ENCODE data around the gene ADCY9. TPM values are rescaled to one million over a fixed set of nuclear protein-coding genes. Genes with fewer than 3 reads are reported as not detected.

Gene ADCY9
- total RNA-seq, 1 experiment from 2014 or later, result 11.5 TPM

- TF ChIP-seq ARID4B (CRISPR knock-in tag; IDR thresholded peaks at IDR 0.05; ENCODE audit: borderline replicate concordance) (no peak), TCF7 (CRISPR knock-in tag; IDR thresholded peaks at IDR 0.05; ENCODE audit: low read depth) (no peak)
Measured at GRCh38 chr16:3998793-3999478, 117.3 kb downstream of the ADCY9 start (continued).

- Mint-ChIP-seq H3K4me1 (peaks cover 16% of the 10 kb centered on the region), H3K27me3 (ENCODE audit: low read depth) (no peaks in the 10 kb centered on the region), H3K27ac (no peak overlapping the region), H3K9me3 (no peaks in the 10 kb centered on the region), H3K36me3 (no peaks in the 10 kb centered on the region), H3K4me3 (no peak overlapping the region)
- no peak for TF ChIP-seq NFE2L1 (CRISPR knock-in tag; IDR thresholded peaks at IDR 0.05)
- no peak for TF ChIP-seq ZNF219 (CRISPR knock-in tag; IDR thresholded peaks at IDR 0.05; ENCODE audit: borderline replicate concordance)
- peak; percentile 53 for TF ChIP-seq USF2 (CRISPR knock-in tag; IDR thresholded peaks at IDR 0.05)
- CTCF ChIA-PET, result interaction anchor here (3.8 kb wide), 1 partner anchor 257 kb away, joined by 10 read pairs; no protein-coding TSS in a partner anchor
- POLR2A ChIA-PET, result no interaction called here
- DNase-seq (ENCODE audit: low spot score) (no peak), ATAC-seq (peak; percentile 33)
Measured at GRCh38 chr16:3997231-3997841, 118.9 kb downstream of the ADCY9 start.

GRCh38 chr16:3995001-3995400 is 121.2 kb downstream of the ADCY9 start:
- peaks cover 16% of the 10 kb centered on the region for H3K4me1 Mint-ChIP-seq
- CTCF ChIA-PET, result interaction anchor here (1.2 kb wide), 1 partner anchor 56 kb away, joined by 5 read pairs; no protein-coding TSS in a partner anchor
- H3K36me3 Mint-ChIP-seq, result no peaks in the 10 kb centered on the region
- H3K4me3 Mint-ChIP-seq, result no peak overlapping the region
- POLR2A ChIA-PET, result interaction anchor here (0.7 kb wide), 1 partner anchor 446 kb away, joined by 4 read pairs; no protein-coding TSS in a partner anchor
- no peak overlapping the region for H3K27ac Mint-ChIP-seq
- H3K27me3 Mint-ChIP-seq (ENCODE audit: low read depth), result no peaks in the 10 kb centered on the region
- TF ChIP-seq NFYB (CRISPR knock-in tag; conservative IDR thresholded peaks at IDR 0.05; ENCODE audit: low read depth) (no peak), ZBTB43 (CRISPR knock-in tag; IDR thresholded peaks at IDR 0.05) (no peak), ZNF232 (CRISPR knock-in tag; IDR thresholded peaks at IDR 0.05) (no peak), ZNF423 (CRISPR knock-in tag; IDR thresholded peaks at IDR 0.05) (no peak), PRDM15 (CRISPR knock-in tag; IDR thresholded peaks at IDR 0.05) (no peak), JUN (CRISPR knock-in tag; IDR thresholded peaks at IDR 0.05) (no peak), STAT6 (CRISPR knock-in tag; conservative IDR thresholded peaks at IDR 0.05; ENCODE audit: low read depth) (no peak), KAT7 (CRISPR knock-in tag; IDR thresholded peaks at IDR 0.05; ENCODE audit: borderline replicate concordance) (no peak), ZNF671 (CRISPR knock-in tag; IDR thresholded peaks at IDR 0.05) (no peak), SMAD4 (CRISPR knock-in tag; IDR thresholded peaks at IDR 0.05) (no peak), ZBTB21 (CRISPR knock-in tag; IDR thresholded peaks at IDR 0.05; ENCODE audit: borderline replicate concordance) (no peak)
- DNase-seq (ENCODE audit: low spot score), result no peak
- ATAC-seq, result no peak
- no peaks in the 10 kb centered on the region for H3K9me3 Mint-ChIP-seq
